SK-N-SH treated with all-trans-retinoic acid at 6 μM for 48 hours (cell line): ENCODE measurements around the gene TPSD1.

Experiments
- CSDC2 ChIP-seq: fragments of 250-450 bp; sonication (Bioruptor Pico); IDR thresholded peaks from 2 replicates; pipeline ENCODE4 v1.5.0; 2020; ENCODE audit warnings: mild to moderate bottlenecking, moderate library complexity
- GLIS3 ChIP-seq: fragments of 250-450 bp; sonication (Bioruptor Pico); IDR thresholded peaks from 2 replicates; pipeline ENCODE4 v1.5.0; 2020; ENCODE audit warnings: mild to moderate bottlenecking, moderate library complexity
- SNAI2 ChIP-seq: fragments of 250-450 bp; sonication (Bioruptor Pico); IDR thresholded peaks from 2 replicates; pipeline ENCODE4 v1.5.0; 2020; ENCODE audit warnings: mild to moderate bottlenecking, moderate library complexity
- TOX ChIP-seq: fragments of 250-450 bp; sonication (Bioruptor Pico); IDR thresholded peaks from 2 replicates; pipeline ENCODE4 v1.8.0; 2021; ENCODE audit warnings: mild to moderate bottlenecking, moderate library complexity, borderline replicate concordance
- ZFP3 ChIP-seq: fragments of 250-450 bp; sonication (Bioruptor Pico); IDR thresholded peaks from 2 replicates; pipeline ENCODE4 v1.5.0; 2020; ENCODE audit warnings: mild to moderate bottlenecking, moderate library complexity
- TF ChIP-seq, protein P1 (sequence below): fragments of 250-450 bp; sonication (Bioruptor Pico); IDR thresholded peaks from 2 replicates; pipeline ENCODE4 v1.8.0; 2021; ENCODE audit warnings: low read depth, mild to moderate bottlenecking, moderate library complexity, borderline replicate concordance
- TF ChIP-seq, protein P2 (sequence below): fragments of 250-450 bp; sonication (Bioruptor Pico); IDR thresholded peaks from 2 replicates; pipeline ENCODE4 v1.8.0; 2020; ENCODE audit warnings: mild to moderate bottlenecking, moderate library complexity, borderline replicate concordance
- TF ChIP-seq, protein P3 (sequence below): fragments of 250-450 bp; sonication (Bioruptor Pico); IDR thresholded peaks from 2 replicates; pipeline ENCODE4 v1.5.0; 2020; ENCODE audit warnings: mild to moderate bottlenecking, moderate library complexity

DNA sequence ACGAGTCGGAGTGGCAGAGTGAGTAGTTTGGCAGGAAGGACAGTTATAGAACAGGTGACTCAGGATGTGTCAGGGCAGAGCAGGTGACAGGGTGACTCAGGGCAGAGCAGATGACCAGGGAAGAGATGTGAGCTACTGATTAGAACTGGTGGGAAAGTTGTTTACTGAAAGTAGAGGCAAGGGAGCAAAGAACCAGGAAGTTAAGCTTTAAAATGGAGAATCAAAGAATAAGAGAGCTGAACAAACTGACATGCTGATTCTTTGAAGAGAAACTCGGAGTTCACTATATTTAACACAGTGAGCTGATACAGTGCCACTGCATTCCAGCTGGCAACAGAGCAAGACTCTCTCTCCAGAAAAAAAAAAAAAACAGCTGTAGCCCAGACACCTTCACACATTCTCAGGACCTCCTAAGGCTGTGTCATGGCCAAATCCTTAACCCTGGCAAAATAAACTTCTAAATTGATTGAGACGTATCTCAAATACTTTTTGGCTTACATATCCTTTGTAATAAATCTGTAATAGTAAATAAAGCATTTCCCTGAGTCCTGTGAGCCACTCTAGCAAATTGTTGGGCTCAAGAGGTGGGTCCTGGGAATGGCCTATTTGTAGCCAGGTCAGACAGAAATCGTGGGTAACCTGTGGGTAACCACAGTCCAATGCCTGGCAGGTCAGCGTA lies 41.3 kb downstream of the TPSD1 start:
- TF ChIP-seq CSDC2 (CRISPR knock-in tag) (no peak), SNAI2 (CRISPR knock-in tag) (no peak), GLIS3 (CRISPR knock-in tag) (no peak), TOX (no peak), ZFP3 (CRISPR knock-in tag) (no peak)
- TF ChIP-seq, protein P1, sequence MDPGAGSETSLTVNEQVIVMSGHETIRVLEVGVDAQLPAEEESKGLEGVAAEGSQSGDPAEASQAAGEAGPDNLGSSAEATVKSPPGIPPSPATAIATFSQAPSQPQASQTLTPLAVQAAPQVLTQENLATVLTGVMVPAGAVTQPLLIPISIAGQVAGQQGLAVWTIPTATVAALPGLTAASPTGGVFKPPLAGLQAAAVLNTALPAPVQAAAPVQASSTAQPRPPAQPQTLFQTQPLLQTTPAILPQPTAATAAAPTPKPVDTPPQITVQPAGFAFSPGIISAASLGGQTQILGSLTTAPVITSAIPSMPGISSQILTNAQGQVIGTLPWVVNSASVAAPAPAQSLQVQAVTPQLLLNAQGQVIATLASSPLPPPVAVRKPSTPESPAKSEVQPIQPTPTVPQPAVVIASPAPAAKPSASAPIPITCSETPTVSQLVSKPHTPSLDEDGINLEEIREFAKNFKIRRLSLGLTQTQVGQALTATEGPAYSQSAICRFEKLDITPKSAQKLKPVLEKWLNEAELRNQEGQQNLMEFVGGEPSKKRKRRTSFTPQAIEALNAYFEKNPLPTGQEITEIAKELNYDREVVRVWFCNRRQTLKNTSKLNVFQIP, result no peak
- TF ChIP-seq, protein P2, sequence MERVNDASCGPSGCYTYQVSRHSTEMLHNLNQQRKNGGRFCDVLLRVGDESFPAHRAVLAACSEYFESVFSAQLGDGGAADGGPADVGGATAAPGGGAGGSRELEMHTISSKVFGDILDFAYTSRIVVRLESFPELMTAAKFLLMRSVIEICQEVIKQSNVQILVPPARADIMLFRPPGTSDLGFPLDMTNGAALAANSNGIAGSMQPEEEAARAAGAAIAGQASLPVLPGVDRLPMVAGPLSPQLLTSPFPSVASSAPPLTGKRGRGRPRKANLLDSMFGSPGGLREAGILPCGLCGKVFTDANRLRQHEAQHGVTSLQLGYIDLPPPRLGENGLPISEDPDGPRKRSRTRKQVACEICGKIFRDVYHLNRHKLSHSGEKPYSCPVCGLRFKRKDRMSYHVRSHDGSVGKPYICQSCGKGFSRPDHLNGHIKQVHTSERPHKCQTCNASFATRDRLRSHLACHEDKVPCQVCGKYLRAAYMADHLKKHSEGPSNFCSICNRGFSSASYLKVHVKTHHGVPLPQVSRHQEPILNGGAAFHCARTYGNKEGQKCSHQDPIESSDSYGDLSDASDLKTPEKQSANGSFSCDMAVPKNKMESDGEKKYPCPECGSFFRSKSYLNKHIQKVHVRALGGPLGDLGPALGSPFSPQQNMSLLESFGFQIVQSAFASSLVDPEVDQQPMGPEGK, result no peak
- TF ChIP-seq, protein P3, sequence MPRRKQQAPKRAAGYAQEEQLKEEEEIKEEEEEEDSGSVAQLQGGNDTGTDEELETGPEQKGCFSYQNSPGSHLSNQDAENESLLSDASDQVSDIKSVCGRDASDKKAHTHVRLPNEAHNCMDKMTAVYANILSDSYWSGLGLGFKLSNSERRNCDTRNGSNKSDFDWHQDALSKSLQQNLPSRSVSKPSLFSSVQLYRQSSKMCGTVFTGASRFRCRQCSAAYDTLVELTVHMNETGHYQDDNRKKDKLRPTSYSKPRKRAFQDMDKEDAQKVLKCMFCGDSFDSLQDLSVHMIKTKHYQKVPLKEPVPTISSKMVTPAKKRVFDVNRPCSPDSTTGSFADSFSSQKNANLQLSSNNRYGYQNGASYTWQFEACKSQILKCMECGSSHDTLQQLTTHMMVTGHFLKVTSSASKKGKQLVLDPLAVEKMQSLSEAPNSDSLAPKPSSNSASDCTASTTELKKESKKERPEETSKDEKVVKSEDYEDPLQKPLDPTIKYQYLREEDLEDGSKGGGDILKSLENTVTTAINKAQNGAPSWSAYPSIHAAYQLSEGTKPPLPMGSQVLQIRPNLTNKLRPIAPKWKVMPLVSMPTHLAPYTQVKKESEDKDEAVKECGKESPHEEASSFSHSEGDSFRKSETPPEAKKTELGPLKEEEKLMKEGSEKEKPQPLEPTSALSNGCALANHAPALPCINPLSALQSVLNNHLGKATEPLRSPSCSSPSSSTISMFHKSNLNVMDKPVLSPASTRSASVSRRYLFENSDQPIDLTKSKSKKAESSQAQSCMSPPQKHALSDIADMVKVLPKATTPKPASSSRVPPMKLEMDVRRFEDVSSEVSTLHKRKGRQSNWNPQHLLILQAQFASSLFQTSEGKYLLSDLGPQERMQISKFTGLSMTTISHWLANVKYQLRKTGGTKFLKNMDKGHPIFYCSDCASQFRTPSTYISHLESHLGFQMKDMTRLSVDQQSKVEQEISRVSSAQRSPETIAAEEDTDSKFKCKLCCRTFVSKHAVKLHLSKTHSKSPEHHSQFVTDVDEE, result no peak
